ENCODE results near the gene PLAAT3.
A peak's percentile ranks its signal among the peaks of the same experiment; 100 is the strongest.

The PLAAT3 gene

DNA sequence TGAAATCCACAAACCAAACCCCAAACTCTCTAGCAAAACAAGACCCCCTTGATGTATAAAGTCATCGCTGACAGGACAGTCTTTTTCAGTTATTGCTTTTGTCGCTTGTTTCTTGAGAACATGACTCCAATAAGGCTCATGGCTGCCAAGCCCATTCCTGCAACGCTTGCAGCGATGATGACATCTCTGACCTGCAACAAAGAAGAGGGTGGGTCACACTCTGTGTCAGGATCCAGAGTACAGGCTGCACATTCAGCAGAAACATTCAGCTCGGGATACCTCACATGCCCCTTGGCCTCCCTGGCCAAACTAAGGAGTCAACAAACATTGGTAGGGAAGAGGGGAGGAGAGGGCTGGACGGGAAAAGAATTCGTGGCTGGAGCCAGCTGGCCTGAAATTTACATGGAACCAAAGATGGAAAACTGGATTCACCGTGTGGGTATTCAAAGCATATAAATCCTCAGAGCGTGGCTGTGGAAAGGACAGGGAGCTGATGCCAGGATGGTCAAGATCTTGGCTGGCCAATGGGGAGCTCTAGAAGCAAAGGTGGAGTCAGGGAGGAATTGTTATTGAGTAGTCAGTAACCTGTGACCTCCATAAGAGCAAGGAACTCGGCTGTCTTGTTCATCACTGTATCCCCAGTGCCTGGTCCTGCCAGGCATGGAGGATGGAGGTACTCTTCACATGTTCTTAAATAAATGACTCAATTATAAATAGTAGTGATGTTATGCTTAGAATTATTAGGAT lies 39.2 kb downstream of the PLAAT3 start:
- in situ Hi-C loops (cut with MboI; ENCODE audit: low pct_unique_long_range_greater_than_20kb, low sequenced_read_pairs), result no loop called here
- DNase-seq, result no peak

DNA sequence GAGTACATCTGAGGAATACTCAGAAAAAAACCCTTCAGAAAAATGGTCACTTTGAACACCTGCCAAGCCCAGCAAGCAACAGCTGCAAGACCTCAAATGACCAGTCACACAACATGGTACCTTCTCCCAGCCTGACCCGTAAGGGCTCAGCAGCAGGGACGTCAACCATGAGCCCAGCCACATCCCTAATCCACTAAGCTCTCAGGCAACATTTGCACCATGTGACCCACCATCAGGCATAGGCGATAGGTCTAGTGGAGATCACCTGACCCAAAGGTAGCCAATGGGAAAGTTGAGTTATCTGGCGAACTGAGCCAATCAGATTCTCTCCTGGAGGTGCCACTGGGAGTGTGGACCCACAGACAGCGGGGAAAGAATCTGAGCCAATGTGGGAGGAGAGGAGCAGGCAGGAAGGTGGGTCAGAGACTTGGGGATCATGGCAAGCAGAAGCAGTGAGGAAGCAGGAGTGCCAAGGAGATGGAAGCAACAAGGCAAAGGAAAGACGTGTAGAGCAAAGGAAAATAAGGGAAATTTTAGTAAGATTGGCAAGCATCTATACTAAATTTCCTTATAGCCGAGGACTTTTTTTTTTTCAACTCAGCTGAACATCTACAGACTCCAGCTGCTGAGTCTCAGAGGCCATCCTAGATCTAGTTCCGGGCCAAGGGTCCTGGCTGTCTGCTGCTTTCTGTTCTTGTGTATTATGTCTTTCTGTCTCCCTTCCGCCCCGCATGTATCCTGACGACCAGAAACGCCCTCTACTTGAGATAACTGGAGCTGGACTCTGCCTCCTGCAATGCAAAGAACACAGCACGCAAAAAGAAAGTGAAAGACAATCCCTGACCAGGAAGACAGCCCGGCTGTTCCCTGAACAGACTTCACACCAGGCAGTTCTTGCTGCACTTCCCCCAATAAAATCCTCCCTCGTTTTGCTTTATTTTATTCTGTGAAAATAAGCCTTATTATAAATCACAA lies 40.1 kb downstream of the PLAAT3 start:
- peak; percentile 42 for DNase-seq
- in situ Hi-C loops (cut with MboI; ENCODE audit: low pct_unique_long_range_greater_than_20kb, low sequenced_read_pairs), result no loop called here

DNA sequence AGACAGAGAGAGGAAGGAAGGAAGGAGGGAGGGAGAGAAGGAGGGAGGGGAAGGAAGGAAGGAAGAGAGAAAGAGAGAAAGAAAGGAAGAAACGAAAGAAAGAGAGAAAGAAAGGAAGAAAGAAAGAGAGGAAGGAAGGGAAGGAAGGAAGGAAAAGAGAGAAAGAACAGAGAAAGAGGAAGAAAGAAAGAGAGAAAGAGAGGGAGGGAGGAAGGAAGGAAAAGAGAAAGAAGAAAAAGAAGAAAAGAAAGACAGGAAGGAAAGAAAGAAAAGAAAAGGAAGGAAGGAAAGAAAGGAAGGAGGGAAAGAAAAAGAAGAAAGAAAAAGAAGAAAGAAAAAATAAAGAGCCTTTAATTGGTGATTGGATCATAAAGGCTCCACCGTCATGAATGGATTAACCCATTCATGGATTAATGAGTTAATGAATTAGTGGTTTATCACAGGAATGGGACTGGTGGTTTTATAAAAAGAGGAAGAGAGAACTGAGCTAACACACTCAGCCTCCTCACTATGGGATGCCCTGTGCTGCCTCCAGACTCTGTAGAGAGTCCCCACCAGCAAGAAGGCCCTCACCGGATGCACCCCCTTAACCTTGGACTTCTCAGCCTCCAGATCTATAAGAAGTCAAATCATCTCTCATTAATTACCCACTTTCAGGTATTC lies 42.1 kb downstream of the PLAAT3 start:
- in situ Hi-C loops (cut with MboI; ENCODE audit: low pct_unique_long_range_greater_than_20kb, low sequenced_read_pairs), result no loop called here
- peak; percentile 23 for DNase-seq

DNA sequence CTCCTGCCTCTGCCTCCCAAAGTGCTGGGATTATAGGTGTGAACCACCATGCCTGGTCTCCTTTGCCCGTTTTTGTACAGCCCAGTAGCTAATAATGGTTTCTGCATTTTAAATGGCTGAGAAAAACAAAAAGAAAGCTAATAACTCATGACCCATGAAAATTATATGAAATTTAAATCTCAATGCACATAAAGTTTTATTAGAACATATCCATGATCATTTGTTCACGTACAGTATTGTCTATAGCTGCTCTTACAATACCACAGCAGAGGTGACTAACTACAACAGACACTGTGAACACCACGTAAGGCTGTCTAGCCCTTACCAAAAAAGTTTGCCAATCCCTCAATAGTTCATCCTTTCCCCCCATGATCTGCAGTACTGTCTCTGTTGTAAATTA lies 44.7 kb downstream of the PLAAT3 start:
- in situ Hi-C loops (cut with MboI; ENCODE audit: low pct_unique_long_range_greater_than_20kb, low sequenced_read_pairs), result no loop called here
- DNase-seq, result no peak

DNA sequence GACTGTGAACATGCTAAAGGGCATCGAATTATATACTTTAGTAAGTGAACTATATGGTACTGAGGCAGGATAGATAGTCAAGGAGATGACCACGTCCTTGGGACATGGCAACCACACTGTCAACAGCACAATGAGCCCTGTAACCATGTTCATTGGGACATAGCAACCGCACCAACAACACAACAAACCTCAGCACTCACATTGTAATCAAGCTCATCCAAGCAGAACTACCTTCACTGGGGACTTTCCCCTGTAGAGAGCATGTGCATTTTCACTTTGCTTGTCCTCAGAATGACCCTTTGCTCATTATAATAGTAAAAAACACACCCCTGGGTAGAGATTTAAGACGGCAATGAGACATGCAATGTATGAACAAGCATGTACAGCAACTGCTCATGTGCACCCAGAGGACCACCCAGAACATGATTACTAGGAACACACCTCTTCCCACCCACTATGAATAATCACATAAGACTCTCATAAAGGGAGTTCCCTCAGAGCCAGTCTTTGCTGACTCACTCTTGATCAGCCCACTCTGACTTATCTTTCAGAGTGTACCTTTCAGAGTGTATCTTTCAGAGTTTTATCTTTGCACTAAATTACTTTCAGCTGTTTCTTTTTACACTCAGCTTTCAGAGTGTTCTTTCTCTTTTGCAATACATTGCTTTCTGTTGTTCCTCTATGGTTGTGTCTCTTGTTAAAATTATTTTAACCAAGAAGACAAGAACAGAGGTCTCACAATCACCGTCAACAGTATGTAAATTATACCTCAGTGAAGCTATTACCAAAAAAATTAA lies 47.0 kb downstream of the PLAAT3 start:
- in situ Hi-C loops (cut with MboI; ENCODE audit: low pct_unique_long_range_greater_than_20kb, low sequenced_read_pairs), result no loop called here

DNA sequence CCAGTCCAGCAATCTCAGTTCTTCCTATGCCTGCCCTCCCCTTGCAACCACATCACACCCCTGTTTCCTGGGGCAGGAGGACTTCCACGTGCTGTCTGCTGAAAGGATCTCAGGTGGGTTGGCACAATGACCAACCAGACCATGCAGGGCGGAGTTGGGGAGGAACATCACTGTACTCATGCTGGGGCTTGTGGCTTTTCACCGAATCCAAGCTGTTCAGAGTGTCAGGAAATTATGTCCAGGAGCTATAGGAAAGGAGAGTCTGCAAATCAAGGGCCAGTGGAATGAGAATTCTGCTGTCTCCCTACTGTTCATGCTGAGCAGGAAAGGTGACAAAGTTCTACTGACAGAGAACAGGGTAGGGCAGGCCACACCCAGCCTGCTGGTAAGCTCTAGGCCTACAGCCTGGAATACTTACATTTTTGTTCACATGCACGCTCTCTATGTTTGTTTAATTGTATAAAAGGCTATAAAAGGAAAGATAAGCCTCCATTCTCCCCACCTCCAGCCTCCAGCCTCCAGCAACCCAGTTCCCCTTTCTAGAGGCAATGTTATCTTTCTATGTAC lies 49.4 kb downstream of the PLAAT3 start:
- no peak for DNase-seq
- in situ Hi-C loops (cut with MboI; ENCODE audit: low pct_unique_long_range_greater_than_20kb, low sequenced_read_pairs), result no loop called here

More for the DNA sequence above, 47.0 kb downstream of the PLAAT3 start:
- peak; percentile 42 for DNase-seq

DNA sequence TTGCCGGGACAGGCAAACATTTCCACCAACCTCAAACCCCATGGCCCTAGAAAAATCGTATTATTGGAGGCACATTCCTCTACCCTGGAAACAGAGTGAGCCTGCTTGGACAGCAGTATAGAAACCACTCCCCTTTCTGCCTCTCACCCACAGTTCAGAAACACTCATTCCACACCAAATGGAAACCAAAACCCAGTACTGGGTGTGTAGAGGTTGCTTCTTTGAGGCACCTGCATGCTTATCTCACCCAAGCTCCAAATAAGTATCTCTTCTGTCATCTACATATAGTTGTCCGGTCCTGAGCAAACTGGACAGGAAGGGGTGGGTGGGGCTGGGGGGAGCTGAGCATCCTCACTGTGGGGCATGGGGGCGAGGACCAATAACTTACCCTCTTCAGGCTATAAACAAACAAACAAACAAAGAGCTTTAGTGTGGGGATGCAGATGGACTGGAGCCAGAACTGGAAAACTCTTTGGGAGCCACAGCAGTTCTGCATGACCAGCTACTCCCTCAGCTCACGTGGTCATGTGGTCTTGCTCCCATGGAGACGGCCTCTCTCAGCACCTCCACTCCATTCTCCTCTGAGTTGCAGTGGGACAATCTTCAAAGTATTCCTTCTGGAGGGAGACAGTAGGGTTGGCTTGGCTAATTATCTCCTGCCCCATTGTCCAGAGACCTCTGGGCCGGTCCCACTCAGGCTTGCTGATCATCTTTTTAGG lies 50.0 kb downstream of the PLAAT3 start:
- DNase-seq, result no peak
- in situ Hi-C loops (cut with MboI; ENCODE audit: low pct_unique_long_range_greater_than_20kb, low sequenced_read_pairs), result no loop called here

DNA sequence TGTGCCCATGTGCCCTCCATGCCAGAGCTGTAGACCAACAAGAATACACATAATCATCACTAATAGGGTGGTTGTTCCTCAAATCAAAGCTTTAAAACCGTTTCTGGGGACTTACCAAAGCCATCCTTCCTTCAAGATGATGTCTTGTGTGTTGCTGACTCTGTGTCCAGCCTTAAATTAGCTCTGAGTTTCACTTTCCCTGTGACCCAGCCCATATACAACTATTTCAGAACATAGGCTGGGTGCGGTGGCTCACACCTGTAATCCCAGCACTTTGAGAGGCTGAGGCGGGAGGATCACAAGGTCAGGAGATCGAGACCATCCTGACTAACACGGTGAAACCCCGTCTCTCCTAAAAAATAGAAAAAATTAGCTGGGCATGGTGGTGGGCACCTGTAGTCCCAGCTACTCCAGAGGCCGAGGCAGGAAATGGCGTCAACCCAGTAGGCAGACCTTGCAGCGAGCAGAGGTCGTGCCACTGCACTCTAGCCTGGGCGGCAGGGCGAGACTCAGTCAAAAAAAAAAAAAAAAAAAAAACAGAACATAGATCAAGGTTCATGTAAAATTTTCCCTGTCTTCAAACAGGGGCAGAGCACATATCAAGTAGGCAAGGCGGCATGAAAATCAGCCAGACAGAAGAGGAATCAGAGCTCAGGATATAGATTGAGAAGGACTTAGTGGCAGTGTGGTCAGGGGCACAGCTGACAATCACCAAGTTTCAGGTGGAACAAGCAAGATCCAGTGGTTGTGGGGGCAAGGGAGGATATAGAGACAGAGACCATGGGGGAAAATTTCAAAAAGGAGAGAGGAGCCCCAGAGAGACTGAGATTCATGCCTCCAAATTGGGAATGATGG lies 50.8 kb downstream of the PLAAT3 start, which contains the start of gene PLAAT2:
Gene PLAAT2 (minus strand): TSS at position 179 of the 855 bp plus-strand sequence. CDS start 55 bp downstream, at position 124.
- no peak for DNase-seq
- in situ Hi-C loops (cut with MboI; ENCODE audit: low pct_unique_long_range_greater_than_20kb, low sequenced_read_pairs), result no loop called here

DNA sequence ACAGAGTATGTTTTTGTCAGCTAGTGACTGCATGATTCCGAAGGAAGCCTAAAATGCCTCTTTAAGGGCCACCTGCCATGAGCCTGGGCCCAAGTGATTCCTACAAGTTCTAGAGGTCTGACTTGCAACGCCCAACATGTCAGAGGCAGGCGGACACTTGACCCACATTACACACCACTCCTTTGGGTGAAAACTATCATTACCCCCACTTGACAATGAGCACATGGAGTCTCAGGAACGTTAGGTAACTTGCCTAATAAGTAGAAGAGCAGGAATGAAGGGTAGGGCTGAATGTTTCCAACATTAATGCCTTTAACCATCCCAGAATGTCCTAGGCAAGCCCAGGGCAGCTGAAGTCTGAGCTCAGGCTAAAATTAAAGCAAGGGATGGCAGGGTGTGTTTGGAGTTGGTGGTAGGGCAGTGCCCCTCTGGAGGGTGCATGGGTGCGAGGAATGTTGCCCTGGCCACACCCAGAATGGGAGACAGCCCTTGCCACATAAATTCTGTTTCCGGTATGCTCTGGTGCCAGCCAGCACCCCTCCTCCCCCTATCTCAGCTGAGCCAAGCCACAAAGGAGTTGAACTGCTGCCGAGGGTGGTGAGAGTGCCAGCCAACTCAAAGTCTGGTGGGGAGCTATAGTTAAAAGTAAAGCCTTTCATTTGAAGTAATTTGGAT lies 53.6 kb downstream of the PLAAT3 start:
- no peak for DNase-seq

DNA sequence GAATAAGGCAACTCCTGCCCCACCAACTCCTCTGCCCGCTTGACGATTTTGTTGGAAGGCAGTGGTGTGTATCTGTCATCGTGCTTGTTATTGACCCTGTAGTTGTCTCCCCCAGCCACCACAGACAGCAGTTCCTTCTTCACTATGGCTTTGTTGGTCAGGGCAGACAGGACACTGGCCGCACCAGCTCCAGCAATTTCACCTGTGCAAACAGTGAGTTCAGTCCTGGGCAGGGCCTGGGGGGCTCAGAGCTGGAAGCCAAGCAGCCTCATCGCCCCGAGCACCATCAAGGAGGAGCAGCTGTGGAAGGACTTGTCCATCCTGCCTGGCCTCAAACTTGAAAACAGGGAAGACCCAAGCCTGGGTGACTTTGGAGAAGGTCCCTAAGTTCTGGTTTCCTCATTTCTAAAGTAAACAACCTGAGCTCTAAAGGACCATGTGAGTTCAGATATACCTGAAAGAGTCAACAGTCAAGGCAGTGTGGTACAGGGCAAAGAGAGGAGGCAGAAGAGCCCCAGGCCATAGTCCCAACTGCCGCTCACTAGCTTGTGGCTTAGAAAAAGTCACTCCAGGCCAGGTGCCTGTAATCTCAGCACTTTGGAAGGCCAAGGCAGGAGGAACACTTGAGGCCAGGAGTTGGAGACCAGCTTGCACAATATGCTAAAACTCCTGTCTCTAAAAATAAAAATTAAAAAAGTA lies 55.6 kb downstream of the PLAAT3 start:
- in situ Hi-C loops (cut with MboI; ENCODE audit: low pct_unique_long_range_greater_than_20kb, low sequenced_read_pairs), result no loop called here
- DNase-seq, result no peak

More for the DNA sequence above, 53.6 kb downstream of the PLAAT3 start:
- in situ Hi-C loops (cut with MboI; ENCODE audit: low pct_unique_long_range_greater_than_20kb, low sequenced_read_pairs), result no loop called here

DNA sequence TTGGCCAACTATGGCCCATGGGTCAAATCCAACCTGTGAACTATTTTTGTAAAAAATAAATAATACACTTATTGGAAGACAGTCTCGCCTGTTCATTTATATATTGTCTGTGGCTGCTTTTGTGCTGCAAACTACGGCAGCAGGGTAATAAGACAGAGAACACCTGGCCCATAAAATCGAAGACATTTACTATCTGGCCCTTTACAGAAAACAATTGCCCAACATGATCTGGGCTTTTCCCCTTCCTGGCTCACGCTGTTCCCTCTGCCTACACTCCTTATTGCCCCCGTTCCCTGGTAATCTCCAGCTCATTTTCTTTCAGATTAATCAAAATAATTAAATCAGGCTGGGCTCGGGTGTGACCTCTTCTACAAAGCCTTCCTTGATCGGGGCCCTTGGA lies 56.7 kb downstream of the PLAAT3 start:
- in situ Hi-C loops (cut with MboI; ENCODE audit: low pct_unique_long_range_greater_than_20kb, low sequenced_read_pairs), result no loop called here
- no peak for DNase-seq

DNA sequence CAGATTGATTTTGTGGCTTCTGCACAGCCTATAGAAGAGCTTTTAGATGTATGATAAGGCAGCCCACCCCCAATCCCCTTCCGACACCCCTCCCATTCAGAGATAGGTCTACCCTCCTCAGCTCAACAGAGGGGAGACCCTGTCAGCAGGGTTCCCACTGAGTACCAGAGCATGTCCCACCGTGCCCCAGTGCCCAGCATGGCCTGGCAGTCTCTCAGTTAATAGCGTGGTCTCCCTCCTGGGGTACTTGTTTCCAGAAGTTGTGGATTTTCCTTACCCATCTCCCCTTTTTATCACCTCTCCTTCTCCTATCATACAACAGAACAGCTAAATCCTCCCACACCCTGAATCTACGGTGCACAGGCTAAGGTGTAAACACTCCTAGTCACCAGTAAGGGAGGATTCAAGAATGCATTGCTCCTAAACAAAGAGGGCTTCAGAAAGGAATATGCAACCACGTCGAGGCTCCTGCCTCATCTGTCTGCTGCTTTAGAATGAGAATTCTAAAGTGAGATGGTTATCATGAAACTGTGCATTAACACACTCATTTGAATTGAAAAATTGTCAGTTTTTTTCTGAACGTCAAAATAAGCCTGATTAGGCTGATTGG lies 57.7 kb downstream of the PLAAT3 start:
- DNase-seq, result no peak
- in situ Hi-C loops (cut with MboI; ENCODE audit: low pct_unique_long_range_greater_than_20kb, low sequenced_read_pairs), result no loop called here

DNA sequence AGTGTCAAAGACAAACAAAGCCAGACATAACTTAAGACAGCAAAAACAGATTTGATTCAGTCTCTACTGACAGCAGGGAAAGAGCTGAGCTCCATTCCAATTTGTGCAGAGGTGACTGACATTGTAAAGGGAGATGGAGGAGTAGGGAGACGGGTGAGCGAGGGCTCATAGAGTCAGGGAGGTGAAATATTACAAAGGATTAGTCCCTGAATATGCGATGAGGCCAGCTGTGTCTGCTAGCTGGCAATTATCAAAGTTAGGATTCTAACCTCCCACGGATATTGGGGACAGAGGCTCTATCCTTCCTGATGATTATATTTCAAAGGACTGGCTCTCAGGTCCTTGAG lies 59.4 kb downstream of the PLAAT3 start:
- in situ Hi-C loops (cut with MboI; ENCODE audit: low pct_unique_long_range_greater_than_20kb, low sequenced_read_pairs), result no loop called here
- DNase-seq, result no peak

DNA sequence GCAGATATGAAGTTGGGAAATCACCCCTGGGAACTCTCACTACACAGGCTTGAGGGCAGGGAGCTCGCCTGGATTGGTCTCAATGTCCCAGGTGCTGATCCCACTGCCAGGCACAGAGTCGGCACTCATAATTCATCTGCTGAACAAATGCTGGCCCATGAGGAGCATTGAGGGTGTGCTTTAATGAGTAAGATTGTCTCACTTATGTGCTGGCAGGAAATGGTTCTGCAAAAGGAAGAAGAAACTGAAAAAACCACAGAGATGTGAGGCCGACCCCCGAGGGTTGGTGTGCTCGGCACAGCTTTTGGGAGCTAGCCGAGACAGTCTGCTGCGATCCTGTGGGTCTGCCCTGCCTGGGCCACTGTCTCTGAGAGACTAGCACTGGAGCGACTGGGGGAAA lies 60.5 kb downstream of the PLAAT3 start:
- in situ Hi-C loops (cut with MboI; ENCODE audit: low pct_unique_long_range_greater_than_20kb, low sequenced_read_pairs), result no loop called here
- DNase-seq, result peak; percentile 25

DNA sequence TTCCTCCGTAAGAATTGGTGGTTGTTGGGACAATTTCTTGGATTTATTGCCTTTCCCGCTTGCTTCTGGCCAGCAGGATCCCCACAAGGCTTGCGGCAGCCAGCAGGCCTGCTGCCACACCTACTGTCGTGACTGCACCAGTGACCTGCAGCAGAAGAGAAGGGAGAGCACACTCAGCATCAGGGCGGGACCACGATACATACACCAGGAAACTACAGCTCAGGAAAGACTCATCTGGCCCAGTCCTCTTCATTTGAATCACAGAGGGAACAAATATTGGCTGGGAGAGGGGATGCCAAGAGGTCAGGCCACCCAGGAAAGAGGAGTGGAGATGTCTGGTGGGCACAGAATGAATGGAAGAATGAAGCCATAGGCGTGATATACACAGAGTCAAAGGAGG lies 61.3 kb downstream of the PLAAT3 start:
- in situ Hi-C loops (cut with MboI; ENCODE audit: low pct_unique_long_range_greater_than_20kb, low sequenced_read_pairs), result no loop called here
- no peak for DNase-seq

DNA sequence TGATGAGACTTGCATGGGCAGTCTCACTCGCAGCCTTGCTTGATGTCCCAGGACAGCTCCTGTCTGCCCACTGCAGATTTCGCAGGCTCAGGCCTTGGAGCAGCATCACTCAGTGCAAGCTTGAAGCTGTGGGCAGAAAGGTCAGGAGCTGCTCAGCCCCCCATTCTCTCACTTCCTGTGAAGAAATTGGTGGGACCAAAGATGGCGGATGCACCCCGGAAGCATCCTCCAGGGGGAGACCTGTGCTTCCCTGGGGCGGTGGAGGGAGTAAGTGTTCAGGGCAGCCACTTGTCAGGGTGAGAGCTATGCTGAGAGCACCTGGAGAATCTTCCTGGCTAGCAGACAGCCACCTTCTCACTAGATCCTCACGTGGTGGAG lies 62.4 kb downstream of the PLAAT3 start:
- in situ Hi-C loops (cut with MboI; ENCODE audit: low pct_unique_long_range_greater_than_20kb, low sequenced_read_pairs), result no loop called here
- DNase-seq, result no peak

Data from KBM-7 (cell line).